ENCODE data around the gene OR52N2.

DNA sequence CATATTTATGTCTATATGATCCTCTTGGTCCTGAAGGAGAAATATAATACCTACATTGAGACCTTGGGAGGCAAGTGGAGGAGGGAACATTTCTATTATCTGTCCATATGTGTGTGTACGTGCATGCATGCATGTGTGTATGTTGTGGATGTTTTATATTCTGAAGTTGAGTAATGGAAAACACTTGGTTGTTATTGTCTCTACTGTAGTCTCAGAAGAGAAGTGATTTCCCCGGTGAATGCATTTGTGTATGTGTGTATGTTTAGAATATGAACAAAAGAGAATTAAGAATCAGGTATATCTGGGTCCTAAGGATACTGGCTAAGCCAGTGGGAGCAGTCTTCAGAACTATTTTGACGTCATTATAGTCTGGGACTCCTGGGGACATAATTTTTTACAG, 17.6 kb upstream of the OR52N2 start, which contains the start of gene OR52N1:
- TF ChIP-seq, protein P1, sequence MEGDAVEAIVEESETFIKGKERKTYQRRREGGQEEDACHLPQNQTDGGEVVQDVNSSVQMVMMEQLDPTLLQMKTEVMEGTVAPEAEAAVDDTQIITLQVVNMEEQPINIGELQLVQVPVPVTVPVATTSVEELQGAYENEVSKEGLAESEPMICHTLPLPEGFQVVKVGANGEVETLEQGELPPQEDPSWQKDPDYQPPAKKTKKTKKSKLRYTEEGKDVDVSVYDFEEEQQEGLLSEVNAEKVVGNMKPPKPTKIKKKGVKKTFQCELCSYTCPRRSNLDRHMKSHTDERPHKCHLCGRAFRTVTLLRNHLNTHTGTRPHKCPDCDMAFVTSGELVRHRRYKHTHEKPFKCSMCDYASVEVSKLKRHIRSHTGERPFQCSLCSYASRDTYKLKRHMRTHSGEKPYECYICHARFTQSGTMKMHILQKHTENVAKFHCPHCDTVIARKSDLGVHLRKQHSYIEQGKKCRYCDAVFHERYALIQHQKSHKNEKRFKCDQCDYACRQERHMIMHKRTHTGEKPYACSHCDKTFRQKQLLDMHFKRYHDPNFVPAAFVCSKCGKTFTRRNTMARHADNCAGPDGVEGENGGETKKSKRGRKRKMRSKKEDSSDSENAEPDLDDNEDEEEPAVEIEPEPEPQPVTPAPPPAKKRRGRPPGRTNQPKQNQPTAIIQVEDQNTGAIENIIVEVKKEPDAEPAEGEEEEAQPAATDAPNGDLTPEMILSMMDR (IDR thresholded peaks at IDR 0.05) = no peak
- TF ChIP-seq POLR2A (IDR thresholded peaks at IDR 0.05) = no peak
